ENCODE data around the gene RPS3. TPM values are rescaled to one million over a fixed set of nuclear protein-coding genes. Genes with fewer than 3 reads are reported as not detected.

RPS3 gene
- total and polyA plus RNA-seq, 2 donors (not counting 3 experiments of a cell fraction or from before 2014, with no cell fraction given), result 2,973 to 3,734 TPM

DNA sequence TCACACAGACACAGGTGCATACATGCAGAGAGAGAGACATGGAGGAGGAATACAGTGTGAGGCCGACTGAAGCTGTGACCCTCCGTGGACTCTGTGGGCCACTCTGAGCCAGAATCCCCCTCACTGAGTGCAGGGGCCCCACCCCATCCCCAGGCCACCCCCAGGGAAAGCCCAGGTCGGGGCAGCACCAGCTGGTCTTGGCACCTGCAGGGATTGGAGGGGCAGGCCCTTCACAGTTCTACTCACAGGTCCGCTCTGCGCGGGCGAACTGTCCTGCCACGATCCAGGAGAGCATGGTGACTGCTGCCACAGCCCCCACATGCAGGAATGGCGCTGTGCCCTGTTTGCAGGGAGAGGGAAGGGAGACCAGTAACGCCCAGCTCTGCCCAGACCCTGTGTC, 50.0 kb downstream of the RPS3 start:
- H3K4me2 ChIP-seq (ENCODE audit: insufficient read depth, low read length), result no peak overlapping the region
- no peaks in the 10 kb centered on the region for H3K9me1 ChIP-seq (replicated peaks; ENCODE audit: control insufficient read depth, extremely low read depth, insufficient read depth, low read length)
- TF ChIP-seq FOS (IDR thresholded peaks at IDR 0.05; ENCODE audit: borderline replicate concordance, insufficient read depth, low read length) (no peak), EZH2 (IDR thresholded peaks at IDR 0.05; ENCODE audit: borderline replicate concordance, low read depth, low read length, severe bottlenecking) (no peak), POLR2AphosphoS5 (IDR thresholded peaks at IDR 0.05; ENCODE audit: insufficient read depth, low read depth, low read length) (no peak), JUN (IDR thresholded peaks at IDR 0.05; ENCODE audit: borderline replicate concordance, insufficient read depth, insufficient read length, low read depth) (no peak)
- TF ChIP-seq, protein P1, sequence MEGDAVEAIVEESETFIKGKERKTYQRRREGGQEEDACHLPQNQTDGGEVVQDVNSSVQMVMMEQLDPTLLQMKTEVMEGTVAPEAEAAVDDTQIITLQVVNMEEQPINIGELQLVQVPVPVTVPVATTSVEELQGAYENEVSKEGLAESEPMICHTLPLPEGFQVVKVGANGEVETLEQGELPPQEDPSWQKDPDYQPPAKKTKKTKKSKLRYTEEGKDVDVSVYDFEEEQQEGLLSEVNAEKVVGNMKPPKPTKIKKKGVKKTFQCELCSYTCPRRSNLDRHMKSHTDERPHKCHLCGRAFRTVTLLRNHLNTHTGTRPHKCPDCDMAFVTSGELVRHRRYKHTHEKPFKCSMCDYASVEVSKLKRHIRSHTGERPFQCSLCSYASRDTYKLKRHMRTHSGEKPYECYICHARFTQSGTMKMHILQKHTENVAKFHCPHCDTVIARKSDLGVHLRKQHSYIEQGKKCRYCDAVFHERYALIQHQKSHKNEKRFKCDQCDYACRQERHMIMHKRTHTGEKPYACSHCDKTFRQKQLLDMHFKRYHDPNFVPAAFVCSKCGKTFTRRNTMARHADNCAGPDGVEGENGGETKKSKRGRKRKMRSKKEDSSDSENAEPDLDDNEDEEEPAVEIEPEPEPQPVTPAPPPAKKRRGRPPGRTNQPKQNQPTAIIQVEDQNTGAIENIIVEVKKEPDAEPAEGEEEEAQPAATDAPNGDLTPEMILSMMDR (IDR thresholded peaks at IDR 0.05; ENCODE audit: extremely low read depth in 1 of 2, insufficient read depth in 1 of 2, low read depth in 1 of 2, low read length in 2 of 2), result no peak
- no peaks in the 10 kb centered on the region for H4K20me1 ChIP-seq (replicated peaks; ENCODE audit: control insufficient read depth, extremely low read depth, insufficient read depth, low read length)
- H3K4me1 ChIP-seq (ENCODE audit: control insufficient read depth, extremely low read depth, insufficient read depth, low read length), result no peaks in the 10 kb centered on the region
- no peak overlapping the region for H2AFZ ChIP-seq (ENCODE audit: low read depth, low read length)
- H3K27me3 ChIP-seq (ENCODE audit: control insufficient read depth in 2 of 2, insufficient read depth in 2 of 2, low read length in 2 of 2), result no peaks in the 10 kb centered on the region
- ChIA-PET CTCF (no interaction called here), POLR2A (no interaction called here)
- no peak overlapping the region for H3K4me3 ChIP-seq (replicated peaks in 1 of 3; ENCODE audit: insufficient read depth in 1 of 3, low read depth in 1 of 3, low read length in 3 of 3)
- H3K79me2 ChIP-seq (ENCODE audit: control insufficient read depth, insufficient read depth, low read length), result no peaks in the 10 kb centered on the region
- DNase-seq (ENCODE audit: low read depth, low spot score) (no peak), FAIRE-seq (no peak)
- BruUV-seq (replicated peaks), result no TSS peak
- dilution Hi-C loops (cut with MboI; ENCODE audit: extremely low pct_ligation_motif_present, low sequenced_read_pairs) (loop anchor here (10.0 kb wide), 1 partner anchor 86 kb away; no protein-coding TSS in a partner anchor), intact Hi-C loops (cut with micrococcal nuclease) (no loop called here)
- H3K9me3 ChIP-seq (replicated peaks; ENCODE audit: control insufficient read depth, insufficient read depth, low read length), result no peaks in the 10 kb centered on the region
- H3K9ac ChIP-seq (replicated peaks; ENCODE audit: extremely low read depth, insufficient read depth, low read length), result no peak overlapping the region
- peaks cover 0 to 18% of the 10 kb centered on the region in 2 experiments for H3K36me3 ChIP-seq (ENCODE audit: control insufficient read depth in 2 of 2, extremely low read depth in 1 of 2, insufficient read depth in 2 of 2, low read length in 2 of 2)
- no peak overlapping the region for H3K27ac ChIP-seq (ENCODE audit: insufficient read depth, low read depth, low read length)

DNA sequence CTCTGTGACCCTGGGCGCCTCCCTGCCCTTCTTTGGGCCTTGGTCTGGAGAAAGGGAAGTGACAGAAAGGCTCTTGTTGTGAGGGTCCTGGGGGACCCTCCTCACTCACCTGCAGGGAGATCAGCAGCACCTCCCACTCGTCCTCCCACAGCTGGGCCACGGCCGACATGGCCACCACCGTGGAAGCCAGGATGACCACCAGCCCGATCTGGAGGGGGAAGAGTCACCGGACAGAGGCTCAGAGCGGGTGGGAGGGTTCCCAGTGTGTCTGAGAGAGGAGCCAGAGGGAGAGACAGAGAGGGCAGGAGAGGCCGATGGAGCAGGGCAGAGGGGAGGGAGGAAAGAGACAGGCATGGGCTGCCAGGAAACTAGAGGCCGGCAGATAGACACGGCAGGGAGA, 50.5 kb downstream of the RPS3 start:
- ChIA-PET POLR2A (no interaction called here), CTCF (interaction anchor here (2.0 kb wide), 2 partner anchors 76 to 82 kb away, joined by 6 to 7 read pairs; partner anchors contain the start of gene GDPD5)
- H3K4me3 ChIP-seq (replicated peaks in 1 of 3; ENCODE audit: insufficient read depth in 1 of 3, low read depth in 1 of 3, low read length in 3 of 3), result no peak overlapping the region
- no peaks in the 10 kb centered on the region for H3K9me1 ChIP-seq (replicated peaks; ENCODE audit: control insufficient read depth, extremely low read depth, insufficient read depth, low read length)
- no peaks in the 10 kb centered on the region for H3K79me2 ChIP-seq (ENCODE audit: control insufficient read depth, insufficient read depth, low read length)
- H3K27ac ChIP-seq (ENCODE audit: insufficient read depth, low read depth, low read length), result no peak overlapping the region
- no peaks in the 10 kb centered on the region for H3K9me3 ChIP-seq (replicated peaks; ENCODE audit: control insufficient read depth, insufficient read depth, low read length)
- intact Hi-C loops (cut with micrococcal nuclease) (no loop called here), dilution Hi-C loops (cut with MboI; ENCODE audit: extremely low pct_ligation_motif_present, low sequenced_read_pairs) (loop anchor here (10.0 kb wide), 1 partner anchor 85 kb away; no protein-coding TSS in a partner anchor)
- no peaks in the 10 kb centered on the region for H4K20me1 ChIP-seq (replicated peaks; ENCODE audit: control insufficient read depth, extremely low read depth, insufficient read depth, low read length)
- no peak overlapping the region for H3K4me2 ChIP-seq (ENCODE audit: insufficient read depth, low read length)
- FAIRE-seq (no peak), DNase-seq (ENCODE audit: low read depth, low spot score) (no peak)
- H2AFZ ChIP-seq (ENCODE audit: low read depth, low read length), result no peak overlapping the region
- peaks cover 0 to 15% of the 10 kb centered on the region in 2 experiments for H3K36me3 ChIP-seq (ENCODE audit: control insufficient read depth in 2 of 2, extremely low read depth in 1 of 2, insufficient read depth in 2 of 2, low read length in 2 of 2)
- H3K9ac ChIP-seq (replicated peaks; ENCODE audit: extremely low read depth, insufficient read depth, low read length), result no peak overlapping the region
- no peaks in the 10 kb centered on the region for H3K27me3 ChIP-seq (ENCODE audit: control insufficient read depth in 2 of 2, insufficient read depth in 2 of 2, low read length in 2 of 2)
- TF ChIP-seq JUN (IDR thresholded peaks at IDR 0.05; ENCODE audit: borderline replicate concordance, insufficient read depth, insufficient read length, low read depth), result no peak
- no peak for TF ChIP-seq FOS (IDR thresholded peaks at IDR 0.05; ENCODE audit: borderline replicate concordance, insufficient read depth, low read length)
- TF ChIP-seq, protein P2, sequence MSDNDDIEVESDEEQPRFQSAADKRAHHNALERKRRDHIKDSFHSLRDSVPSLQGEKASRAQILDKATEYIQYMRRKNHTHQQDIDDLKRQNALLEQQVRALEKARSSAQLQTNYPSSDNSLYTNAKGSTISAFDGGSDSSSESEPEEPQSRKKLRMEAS (IDR thresholded peaks at IDR 0.05; ENCODE audit: insufficient read depth, insufficient read length), result no peak
- TF ChIP-seq, protein P1 (IDR thresholded peaks at IDR 0.05; ENCODE audit: extremely low read depth in 1 of 2, insufficient read depth in 1 of 2, low read depth in 1 of 2, low read length in 2 of 2), result no peak
- TF ChIP-seq EZH2 (IDR thresholded peaks at IDR 0.05; ENCODE audit: borderline replicate concordance, low read depth, low read length, severe bottlenecking), result no peak
- TF ChIP-seq GATA2 (IDR thresholded peaks at IDR 0.05; ENCODE audit: insufficient read depth, insufficient read length, low read depth, low read length), result no peak
- no peak for TF ChIP-seq POLR2A (IDR thresholded peaks at IDR 0.05; ENCODE audit: low read depth, low read length)
- no TSS peak for BruUV-seq (replicated peaks)
- H3K4me1 ChIP-seq (ENCODE audit: control insufficient read depth, extremely low read depth, insufficient read depth, low read length), result no peaks in the 10 kb centered on the region

Data from endothelial cell of umbilical vein (primary cell).